Measurements from ENCODE around the gene FARS2.

DNA sequence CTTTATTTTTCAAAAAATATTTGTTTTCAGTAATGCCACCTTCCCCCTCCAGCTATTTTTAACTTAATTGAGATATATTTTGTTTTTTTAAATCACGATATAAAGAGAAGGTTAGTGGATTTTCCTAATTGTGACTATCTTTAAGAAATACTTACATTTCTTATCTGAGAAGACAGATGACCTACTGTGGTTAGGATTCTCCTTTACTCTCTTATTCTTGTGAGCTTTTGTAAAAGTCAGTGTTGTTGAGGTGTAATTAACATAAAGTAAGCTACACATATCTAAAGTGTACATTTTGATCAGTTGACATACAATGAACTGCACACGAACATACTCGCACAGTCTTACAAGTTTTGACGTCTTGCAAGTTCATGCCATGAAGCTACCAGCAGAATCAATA lies 144.7 kb downstream of the FARS2 start:
- TF ChIP-seq EZH2phosphoT487 (IDR thresholded peaks at IDR 0.05; ENCODE audit: low read depth, severe bottlenecking, unreplicated experiment) (no peak), EZH2 (IDR thresholded peaks at IDR 0.05; ENCODE audit: borderline replicate concordance) (no peak)
- TF ChIP-seq, protein P1, sequence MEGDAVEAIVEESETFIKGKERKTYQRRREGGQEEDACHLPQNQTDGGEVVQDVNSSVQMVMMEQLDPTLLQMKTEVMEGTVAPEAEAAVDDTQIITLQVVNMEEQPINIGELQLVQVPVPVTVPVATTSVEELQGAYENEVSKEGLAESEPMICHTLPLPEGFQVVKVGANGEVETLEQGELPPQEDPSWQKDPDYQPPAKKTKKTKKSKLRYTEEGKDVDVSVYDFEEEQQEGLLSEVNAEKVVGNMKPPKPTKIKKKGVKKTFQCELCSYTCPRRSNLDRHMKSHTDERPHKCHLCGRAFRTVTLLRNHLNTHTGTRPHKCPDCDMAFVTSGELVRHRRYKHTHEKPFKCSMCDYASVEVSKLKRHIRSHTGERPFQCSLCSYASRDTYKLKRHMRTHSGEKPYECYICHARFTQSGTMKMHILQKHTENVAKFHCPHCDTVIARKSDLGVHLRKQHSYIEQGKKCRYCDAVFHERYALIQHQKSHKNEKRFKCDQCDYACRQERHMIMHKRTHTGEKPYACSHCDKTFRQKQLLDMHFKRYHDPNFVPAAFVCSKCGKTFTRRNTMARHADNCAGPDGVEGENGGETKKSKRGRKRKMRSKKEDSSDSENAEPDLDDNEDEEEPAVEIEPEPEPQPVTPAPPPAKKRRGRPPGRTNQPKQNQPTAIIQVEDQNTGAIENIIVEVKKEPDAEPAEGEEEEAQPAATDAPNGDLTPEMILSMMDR (IDR thresholded peaks at IDR 0.05; ENCODE audit: poor library complexity) = no peak

All from hepatocyte (in vitro differentiated cells).